Measurements from ENCODE around the gene ATN1. TPM values are rescaled to one million over a fixed set of nuclear protein-coding genes. Genes with fewer than 3 reads are reported as not detected.

ATN1 gene
- total and polyA plus RNA-seq, 4 donors = 3.6 to 12.6 (median 7.9) TPM

DNA sequence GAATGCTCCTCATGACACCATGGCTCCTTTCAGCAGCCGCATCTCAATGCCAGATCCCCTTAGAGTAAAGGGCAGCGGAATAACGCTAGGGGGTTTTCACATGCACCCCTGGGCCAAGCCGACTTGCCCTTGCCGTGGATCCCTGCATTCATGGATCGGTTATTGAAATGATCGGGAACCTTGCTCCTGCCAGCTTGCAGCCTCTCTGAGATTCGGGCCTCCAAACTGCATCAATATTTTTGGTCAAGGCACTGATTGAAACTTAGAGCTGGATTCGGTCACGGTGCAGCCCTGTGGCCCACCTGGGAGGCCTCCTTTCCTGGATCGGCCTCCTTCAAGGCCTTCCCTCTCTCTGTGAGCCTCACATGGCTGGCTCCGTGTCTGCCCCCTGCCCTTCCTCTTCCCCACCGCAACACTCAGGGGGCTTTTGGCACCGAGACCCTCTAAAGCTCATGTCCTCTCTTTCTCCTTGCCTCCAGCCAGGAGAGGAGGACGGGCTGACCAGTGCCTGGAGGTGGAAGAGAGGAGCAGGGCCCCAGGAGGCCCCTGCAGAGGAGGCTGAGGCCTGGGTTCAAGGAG, 25.2 kb downstream of the ATN1 start:
- no peak for DNase-seq (ENCODE audit: low spot score)
- peak overlapping the region in 1 of 2 donors; percentile 65 for H3K9ac ChIP-seq (ENCODE audit: low read depth in 1 of 2, low read length in 2 of 2)

DNA sequence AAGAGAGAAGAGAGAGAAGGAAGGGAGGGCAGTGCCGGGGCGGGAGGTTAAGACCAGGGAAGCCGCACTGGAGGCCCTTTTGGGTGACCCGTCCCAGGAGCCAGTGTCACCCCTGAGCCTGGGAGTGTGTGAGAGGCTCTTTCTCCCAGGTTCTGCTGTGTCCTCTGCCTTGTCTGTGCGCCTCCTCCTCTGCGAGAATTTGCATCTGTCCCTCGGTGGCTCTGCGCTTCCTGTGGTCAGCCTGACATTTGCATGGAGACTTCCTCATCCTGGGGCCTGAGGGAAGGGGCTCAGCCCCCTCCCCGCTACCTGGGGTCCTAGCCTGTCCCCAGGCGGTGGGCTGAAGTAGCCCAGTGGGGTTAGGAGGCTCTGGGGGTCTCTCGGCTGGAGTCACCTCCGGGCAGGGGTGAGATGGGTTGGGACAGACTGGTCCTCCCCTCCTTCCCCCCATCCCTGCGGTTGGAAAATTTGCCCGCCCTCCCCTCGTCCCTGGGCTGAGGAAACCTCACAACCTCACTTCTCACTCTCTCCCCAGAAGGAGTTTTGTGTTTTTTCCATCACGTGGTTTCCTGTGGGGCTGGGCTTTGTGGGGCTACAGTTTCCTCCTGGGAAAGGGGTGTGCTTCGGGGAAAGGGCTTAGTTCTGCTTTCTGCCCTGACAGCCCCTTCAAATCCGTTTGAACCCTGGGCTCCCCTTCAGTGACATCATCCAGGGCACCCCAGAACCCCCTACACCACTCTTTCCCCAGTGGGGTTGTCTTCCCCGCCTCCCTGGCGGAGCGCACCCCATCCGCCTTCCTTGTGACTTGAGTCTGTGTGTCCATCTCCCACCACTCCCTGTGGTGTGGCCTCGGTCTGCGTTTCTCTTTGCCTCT, 25.9 kb downstream of the ATN1 start:
- Histone ChIP-seq H3K9me3 (ENCODE audit: control insufficient read depth in 4 of 4, low read length in 3 of 4) (no peaks in the 10 kb centered on the region), H3K27ac (ENCODE audit: low read depth in 1 of 2, low read length in 2 of 2) (peak overlapping the region; percentile 64 to 81), H3K36me3 (ENCODE audit: control insufficient read depth in 4 of 4, insufficient read depth in 3 of 4, low read depth in 1 of 4, low read length in 3 of 4) (peaks cover 0 to 3% (median 2%) of the 10 kb centered on the region in 4 donors), H3K27me3 (ENCODE audit: control insufficient read depth in 4 of 4, insufficient read depth in 4 of 4, low read length in 3 of 4) (no peaks in the 10 kb centered on the region), H3K4me3 (ENCODE audit: low read depth in 1 of 3, low read length in 3 of 3) (peak overlapping the region in 1 of 3 donors; percentile 41), H3K9ac (ENCODE audit: low read depth in 1 of 2, low read length in 2 of 2) (peak overlapping the region in 1 of 2 donors; percentile 3), H3K4me1 (ENCODE audit: control insufficient read depth in 4 of 4, insufficient read depth in 4 of 4, low read length in 3 of 4) (peaks cover 0 to 5% (median 0%) of the 10 kb centered on the region in 4 donors)
- WGBS = 68% methylated on average over 24 of the region's 24 CpGs
- no peak for DNase-seq (ENCODE audit: low spot score)
- TF ChIP-seq FOXA2 (IDR thresholded peaks at IDR 0.05) (no peak), HNF4A (conservative IDR thresholded peaks at IDR 0.05) (no peak), HNF4G (IDR thresholded peaks at IDR 0.05) (no peak), FOXA1 (IDR thresholded peaks at IDR 0.05) (no peak), EGR1 (IDR thresholded peaks at IDR 0.05; ENCODE audit: low read depth in 2 of 2) (no peak), RXRA (IDR thresholded peaks at IDR 0.05) (no peak), GABPA (IDR thresholded peaks at IDR 0.05 in 1 of 2, conservative IDR thresholded peaks at IDR 0.05 in 1 of 2) (no peak), JUND (IDR thresholded peaks at IDR 0.05) (no peak), TAF1 (conservative IDR thresholded peaks at IDR 0.05) (no peak), NR2F2 (IDR thresholded peaks at IDR 0.05) (no peak), RAD21 (IDR thresholded peaks at IDR 0.05) (no peak)
- TF ChIP-seq, protein P1, sequence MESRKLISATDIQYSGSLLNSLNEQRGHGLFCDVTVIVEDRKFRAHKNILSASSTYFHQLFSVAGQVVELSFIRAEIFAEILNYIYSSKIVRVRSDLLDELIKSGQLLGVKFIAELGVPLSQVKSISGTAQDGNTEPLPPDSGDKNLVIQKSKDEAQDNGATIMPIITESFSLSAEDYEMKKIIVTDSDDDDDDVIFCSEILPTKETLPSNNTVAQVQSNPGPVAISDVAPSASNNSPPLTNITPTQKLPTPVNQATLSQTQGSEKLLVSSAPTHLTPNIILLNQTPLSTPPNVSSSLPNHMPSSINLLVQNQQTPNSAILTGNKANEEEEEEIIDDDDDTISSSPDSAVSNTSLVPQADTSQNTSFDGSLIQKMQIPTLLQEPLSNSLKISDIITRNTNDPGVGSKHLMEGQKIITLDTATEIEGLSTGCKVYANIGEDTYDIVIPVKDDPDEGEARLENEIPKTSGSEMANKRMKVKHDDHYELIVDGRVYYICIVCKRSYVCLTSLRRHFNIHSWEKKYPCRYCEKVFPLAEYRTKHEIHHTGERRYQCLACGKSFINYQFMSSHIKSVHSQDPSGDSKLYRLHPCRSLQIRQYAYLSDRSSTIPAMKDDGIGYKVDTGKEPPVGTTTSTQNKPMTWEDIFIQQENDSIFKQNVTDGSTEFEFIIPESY (IDR thresholded peaks at IDR 0.05) = no peak
- TF ChIP-seq, protein P2, sequence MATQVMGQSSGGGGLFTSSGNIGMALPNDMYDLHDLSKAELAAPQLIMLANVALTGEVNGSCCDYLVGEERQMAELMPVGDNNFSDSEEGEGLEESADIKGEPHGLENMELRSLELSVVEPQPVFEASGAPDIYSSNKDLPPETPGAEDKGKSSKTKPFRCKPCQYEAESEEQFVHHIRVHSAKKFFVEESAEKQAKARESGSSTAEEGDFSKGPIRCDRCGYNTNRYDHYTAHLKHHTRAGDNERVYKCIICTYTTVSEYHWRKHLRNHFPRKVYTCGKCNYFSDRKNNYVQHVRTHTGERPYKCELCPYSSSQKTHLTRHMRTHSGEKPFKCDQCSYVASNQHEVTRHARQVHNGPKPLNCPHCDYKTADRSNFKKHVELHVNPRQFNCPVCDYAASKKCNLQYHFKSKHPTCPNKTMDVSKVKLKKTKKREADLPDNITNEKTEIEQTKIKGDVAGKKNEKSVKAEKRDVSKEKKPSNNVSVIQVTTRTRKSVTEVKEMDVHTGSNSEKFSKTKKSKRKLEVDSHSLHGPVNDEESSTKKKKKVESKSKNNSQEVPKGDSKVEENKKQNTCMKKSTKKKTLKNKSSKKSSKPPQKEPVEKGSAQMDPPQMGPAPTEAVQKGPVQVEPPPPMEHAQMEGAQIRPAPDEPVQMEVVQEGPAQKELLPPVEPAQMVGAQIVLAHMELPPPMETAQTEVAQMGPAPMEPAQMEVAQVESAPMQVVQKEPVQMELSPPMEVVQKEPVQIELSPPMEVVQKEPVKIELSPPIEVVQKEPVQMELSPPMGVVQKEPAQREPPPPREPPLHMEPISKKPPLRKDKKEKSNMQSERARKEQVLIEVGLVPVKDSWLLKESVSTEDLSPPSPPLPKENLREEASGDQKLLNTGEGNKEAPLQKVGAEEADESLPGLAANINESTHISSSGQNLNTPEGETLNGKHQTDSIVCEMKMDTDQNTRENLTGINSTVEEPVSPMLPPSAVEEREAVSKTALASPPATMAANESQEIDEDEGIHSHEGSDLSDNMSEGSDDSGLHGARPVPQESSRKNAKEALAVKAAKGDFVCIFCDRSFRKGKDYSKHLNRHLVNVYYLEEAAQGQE (IDR thresholded peaks at IDR 0.05) = no peak
- TF ChIP-seq, protein P3, sequence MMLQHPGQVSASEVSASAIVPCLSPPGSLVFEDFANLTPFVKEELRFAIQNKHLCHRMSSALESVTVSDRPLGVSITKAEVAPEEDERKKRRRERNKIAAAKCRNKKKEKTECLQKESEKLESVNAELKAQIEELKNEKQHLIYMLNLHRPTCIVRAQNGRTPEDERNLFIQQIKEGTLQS (IDR thresholded peaks at IDR 0.05) = no peak
- TF ChIP-seq, protein P4, sequence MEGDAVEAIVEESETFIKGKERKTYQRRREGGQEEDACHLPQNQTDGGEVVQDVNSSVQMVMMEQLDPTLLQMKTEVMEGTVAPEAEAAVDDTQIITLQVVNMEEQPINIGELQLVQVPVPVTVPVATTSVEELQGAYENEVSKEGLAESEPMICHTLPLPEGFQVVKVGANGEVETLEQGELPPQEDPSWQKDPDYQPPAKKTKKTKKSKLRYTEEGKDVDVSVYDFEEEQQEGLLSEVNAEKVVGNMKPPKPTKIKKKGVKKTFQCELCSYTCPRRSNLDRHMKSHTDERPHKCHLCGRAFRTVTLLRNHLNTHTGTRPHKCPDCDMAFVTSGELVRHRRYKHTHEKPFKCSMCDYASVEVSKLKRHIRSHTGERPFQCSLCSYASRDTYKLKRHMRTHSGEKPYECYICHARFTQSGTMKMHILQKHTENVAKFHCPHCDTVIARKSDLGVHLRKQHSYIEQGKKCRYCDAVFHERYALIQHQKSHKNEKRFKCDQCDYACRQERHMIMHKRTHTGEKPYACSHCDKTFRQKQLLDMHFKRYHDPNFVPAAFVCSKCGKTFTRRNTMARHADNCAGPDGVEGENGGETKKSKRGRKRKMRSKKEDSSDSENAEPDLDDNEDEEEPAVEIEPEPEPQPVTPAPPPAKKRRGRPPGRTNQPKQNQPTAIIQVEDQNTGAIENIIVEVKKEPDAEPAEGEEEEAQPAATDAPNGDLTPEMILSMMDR (IDR thresholded peaks at IDR 0.05; ENCODE audit: low read depth, low read length, missing input control) = no peak
- TF ChIP-seq, protein P5, sequence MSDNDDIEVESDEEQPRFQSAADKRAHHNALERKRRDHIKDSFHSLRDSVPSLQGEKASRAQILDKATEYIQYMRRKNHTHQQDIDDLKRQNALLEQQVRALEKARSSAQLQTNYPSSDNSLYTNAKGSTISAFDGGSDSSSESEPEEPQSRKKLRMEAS (IDR thresholded peaks at IDR 0.05) = no peak

More for the DNA sequence above, 25.2 kb downstream of the ATN1 start:
- Histone ChIP-seq H3K27ac (ENCODE audit: low read depth in 1 of 2, low read length in 2 of 2) (peak overlapping the region; percentile 64 to 81), H3K27me3 (ENCODE audit: control insufficient read depth in 4 of 4, insufficient read depth in 4 of 4, low read length in 3 of 4) (no peaks in the 10 kb centered on the region), H3K4me1 (ENCODE audit: control insufficient read depth in 4 of 4, insufficient read depth in 4 of 4, low read length in 3 of 4) (no peaks in the 10 kb centered on the region), H3K4me3 (ENCODE audit: low read depth in 1 of 3, low read length in 3 of 3) (peak overlapping the region; percentile 18 to 53 (median 41)), H3K9me3 (ENCODE audit: control insufficient read depth in 4 of 4, low read length in 3 of 4) (no peaks in the 10 kb centered on the region), H3K36me3 (ENCODE audit: control insufficient read depth in 4 of 4, insufficient read depth in 3 of 4, low read depth in 1 of 4, low read length in 3 of 4) (peaks cover 0 to 3% (median 2%) of the 10 kb centered on the region in 4 donors)
- no peak for TF ChIP-seq YY1 (IDR thresholded peaks at IDR 0.05)
- no peak for TF ChIP-seq FOXA1 (IDR thresholded peaks at IDR 0.05)
- TF ChIP-seq RAD21 (IDR thresholded peaks at IDR 0.05) = no peak
- TF ChIP-seq, protein P3 (IDR thresholded peaks at IDR 0.05) = no peak
- no peak for TF ChIP-seq RXRA (IDR thresholded peaks at IDR 0.05)
- 80% methylated on average over 15 of the region's 15 CpGs for WGBS
